ENCODE results near the gene PACRGL.

PACRGL gene

DNA sequence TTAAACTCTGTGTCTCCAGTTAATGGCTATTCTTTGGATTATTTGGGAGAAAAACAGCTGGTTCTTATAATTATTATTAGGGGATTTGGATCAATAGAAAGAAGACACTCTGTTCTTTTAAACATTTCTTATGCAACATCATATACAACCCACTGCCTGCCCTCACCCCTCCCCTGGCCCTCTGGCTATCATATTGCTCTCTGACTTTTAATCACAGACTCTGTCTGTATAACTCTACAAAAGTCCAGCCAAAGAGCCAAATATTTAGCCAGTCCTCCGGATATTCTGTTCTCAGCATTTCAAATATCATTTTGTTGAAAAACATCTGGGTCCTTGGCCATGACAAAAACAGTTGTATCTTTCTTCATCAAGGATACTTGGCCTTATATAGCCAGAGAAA lies 19.0 kb upstream of the PACRGL start:
- no peak for DNase-seq (ENCODE audit: extremely low read depth, insufficient read length)
- no peak overlapping the region for H3K4me3 ChIP-seq (replicated peaks; ENCODE audit: low read depth, low read length)
- no peak for TF ChIP-seq CTCF (IDR thresholded peaks at IDR 0.05; ENCODE audit: insufficient read depth, low read length, poor library complexity, severe bottlenecking)
- no peaks in the 10 kb centered on the region for H3K36me3 ChIP-seq (ENCODE audit: control insufficient read depth, insufficient read depth, low read length)
- H3K27me3 ChIP-seq (replicated peaks; ENCODE audit: control insufficient read depth, insufficient read depth, low read length), result no peaks in the 10 kb centered on the region

GRCh38 chr4:20682853-20683252 lies 17.4 kb upstream of the PACRGL start:
- Histone ChIP-seq H3K27me3 (replicated peaks; ENCODE audit: control insufficient read depth, insufficient read depth, low read length) (no peaks in the 10 kb centered on the region), H3K4me3 (replicated peaks; ENCODE audit: low read depth, low read length) (no peak overlapping the region), H3K36me3 (ENCODE audit: control insufficient read depth, insufficient read depth, low read length) (no peaks in the 10 kb centered on the region)
- no peak for TF ChIP-seq CTCF (IDR thresholded peaks at IDR 0.05; ENCODE audit: insufficient read depth, low read length, poor library complexity, severe bottlenecking)
- DNase-seq (ENCODE audit: extremely low read depth, insufficient read length), result no peak

DNA sequence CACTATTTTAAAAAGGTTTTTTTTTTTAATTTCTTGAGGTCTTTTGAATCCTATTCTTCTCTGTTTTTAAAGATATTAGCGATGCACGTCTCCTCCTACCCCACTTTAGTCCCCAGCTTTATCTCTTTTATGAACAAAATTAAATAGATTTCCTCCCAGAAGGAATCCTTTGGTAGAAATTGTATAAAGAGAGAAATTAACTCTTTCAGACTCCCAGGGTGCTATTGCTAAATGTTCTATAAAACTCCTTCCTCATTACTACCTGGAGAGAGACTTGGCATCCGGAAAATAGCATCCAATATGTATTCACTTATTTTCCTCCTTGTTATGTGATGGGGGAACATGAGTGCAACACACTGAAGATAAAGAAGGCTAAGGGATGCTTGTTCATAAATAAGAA lies 16.5 kb upstream of the PACRGL start:
- Histone ChIP-seq H3K4me3 (replicated peaks; ENCODE audit: low read depth, low read length) (no peak overlapping the region), H3K36me3 (ENCODE audit: control insufficient read depth, insufficient read depth, low read length) (no peaks in the 10 kb centered on the region), H3K27me3 (replicated peaks; ENCODE audit: control insufficient read depth, insufficient read depth, low read length) (no peaks in the 10 kb centered on the region)
- no peak for TF ChIP-seq CTCF (IDR thresholded peaks at IDR 0.05; ENCODE audit: insufficient read depth, low read length, poor library complexity, severe bottlenecking)
- DNase-seq (ENCODE audit: extremely low read depth, insufficient read length), result no peak

DNA sequence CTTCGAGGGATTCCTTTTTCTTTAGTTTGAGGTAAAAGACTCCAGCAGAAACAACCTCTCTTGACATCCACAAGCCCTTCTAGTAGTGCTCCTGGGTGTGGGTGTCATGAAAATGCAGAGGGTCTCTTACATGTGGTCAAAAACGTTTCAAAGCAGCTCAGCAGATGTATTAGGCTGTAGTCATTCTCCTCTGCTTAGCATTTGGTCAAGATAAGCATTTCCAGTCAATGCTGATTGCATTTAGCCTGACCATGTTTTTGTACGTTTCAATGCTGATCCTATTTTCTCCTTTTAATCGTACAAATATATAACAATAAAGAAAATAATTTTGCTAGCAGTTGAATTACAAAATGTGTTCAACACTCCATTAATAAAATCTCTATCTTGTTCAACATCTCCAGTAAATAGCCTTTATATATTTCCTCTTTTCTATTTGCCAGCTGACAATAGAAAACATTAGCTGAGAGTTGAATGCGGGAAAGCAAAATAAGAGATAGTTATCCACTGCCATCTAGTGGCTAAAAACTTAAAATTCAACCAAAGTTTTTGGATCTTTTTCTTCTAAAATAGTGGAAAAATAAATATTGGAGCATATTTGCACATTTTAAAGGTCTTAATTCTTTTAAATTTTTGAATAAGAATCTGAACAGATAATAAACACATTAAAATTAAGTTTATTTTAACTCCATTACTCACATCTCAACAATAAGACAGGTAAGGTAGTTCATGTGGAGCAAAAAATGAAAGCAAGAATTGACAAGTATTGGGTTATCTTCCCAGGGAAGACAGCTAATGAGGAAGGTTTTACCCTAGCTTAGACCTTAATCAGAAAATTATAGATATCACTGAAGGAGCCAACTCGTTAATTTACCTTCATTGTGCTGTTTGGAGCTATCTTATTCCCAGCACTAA lies 15.2 kb upstream of the PACRGL start:
- no peaks in the 10 kb centered on the region for H3K36me3 ChIP-seq (ENCODE audit: control insufficient read depth, insufficient read depth, low read length)
- no peak for DNase-seq (ENCODE audit: extremely low read depth, insufficient read length)
- TF ChIP-seq CTCF (IDR thresholded peaks at IDR 0.05; ENCODE audit: insufficient read depth, low read length, poor library complexity, severe bottlenecking), result peak; percentile 41
- H3K4me3 ChIP-seq (replicated peaks; ENCODE audit: low read depth, low read length), result no peak overlapping the region
- H3K27me3 ChIP-seq (replicated peaks; ENCODE audit: control insufficient read depth, insufficient read depth, low read length), result no peaks in the 10 kb centered on the region

- Histone ChIP-seq H3K27me3 (replicated peaks; ENCODE audit: control insufficient read depth, insufficient read depth, low read length) (no peaks in the 10 kb centered on the region), H3K4me3 (replicated peaks; ENCODE audit: low read depth, low read length) (no peak overlapping the region), H3K36me3 (ENCODE audit: control insufficient read depth, insufficient read depth, low read length) (no peaks in the 10 kb centered on the region)
- DNase-seq (ENCODE audit: extremely low read depth, insufficient read length), result no peak
- no peak for TF ChIP-seq CTCF (IDR thresholded peaks at IDR 0.05; ENCODE audit: insufficient read depth, low read length, poor library complexity, severe bottlenecking)
Observed at GRCh38 chr4:20687864-20688263, 12.4 kb upstream of the PACRGL start.
